ENCODE results near the gene SLC16A6. TPM values are rescaled to one million over a fixed set of nuclear protein-coding genes. Genes with fewer than 3 reads are reported as not detected.

The SLC16A6 gene
- polyA plus RNA-seq, 1 donor (not counting 4 experiments of a cell fraction or from before 2014, with no cell fraction given), result 0.14 TPM

GRCh38 chr17:68302666-68303065, 11.7 kb upstream of the SLC16A6 start:
- Histone ChIP-seq H3K79me2 (ENCODE audit: control insufficient read depth, insufficient read depth, low read length) (no peaks in the 10 kb centered on the region), H3K27ac (ENCODE audit: control insufficient read depth, insufficient read depth, low read length) (no peak overlapping the region), H3K9me1 (ENCODE audit: control insufficient read depth, extremely low read depth, insufficient read depth, low read length) (no peaks in the 10 kb centered on the region), H3K4me2 (ENCODE audit: control insufficient read depth, extremely low read depth, insufficient read depth, low read depth, low read length) (no peak overlapping the region), H2AFZ (ENCODE audit: control insufficient read depth, low read length) (no peak overlapping the region), H3K9me3 (ENCODE audit: control insufficient read depth, low read depth, low read length) (no peaks in the 10 kb centered on the region), H3K36me3 (ENCODE audit: control insufficient read depth in 2 of 2, extremely low read depth in 1 of 2, insufficient read depth in 2 of 2, low read length in 2 of 2) (no peaks in the 10 kb centered on the region), H4K20me1 (ENCODE audit: control insufficient read depth, extremely low read depth, insufficient read depth, low read length) (no peaks in the 10 kb centered on the region), H3K27me3 (ENCODE audit: control insufficient read depth, extremely low read depth, insufficient read depth, low read length) (no peaks in the 10 kb centered on the region), H3K9ac (ENCODE audit: control insufficient read depth, extremely low read depth, insufficient read depth, low read length) (no peak overlapping the region), H3K4me1 (ENCODE audit: control insufficient read depth, extremely low read depth, insufficient read depth, low read length) (no peaks in the 10 kb centered on the region), H3K4me3 (ENCODE audit: control insufficient read depth in 2 of 3, extremely low read depth in 1 of 3, insufficient read depth in 2 of 3, low read depth in 1 of 3, low read length in 3 of 3) (no peak overlapping the region)
- DNase-seq (ENCODE audit: low read depth, low spot score) (no peak), FAIRE-seq (no peak)
- TF ChIP-seq EZH2 (IDR thresholded peaks at IDR 0.05; ENCODE audit: low read length) (no peak), CTCF (optimal IDR thresholded peaks at IDR 0.05 in 1 of 3, IDR thresholded peaks at IDR 0.05 in 1 of 3, conservative IDR thresholded peaks at IDR 0.05 in 1 of 3; ENCODE audit: extremely low read depth in 1 of 3, insufficient read depth in 2 of 3, low read length in 3 of 3) (no peak)
- dilution Hi-C loops (cut with MboI; ENCODE audit: extremely low pct_ligation_motif_present, low sequenced_read_pairs), result no loop called here

GRCh38 chr17:68302066-68302564, 11.2 kb upstream of the SLC16A6 start:
- no peaks in the 10 kb centered on the region for H3K79me2 ChIP-seq (ENCODE audit: control insufficient read depth, insufficient read depth, low read length)
- no peak overlapping the region for H2AFZ ChIP-seq (ENCODE audit: control insufficient read depth, low read length)
- no peak overlapping the region for H3K4me2 ChIP-seq (ENCODE audit: control insufficient read depth, extremely low read depth, insufficient read depth, low read depth, low read length)
- dilution Hi-C loops (cut with MboI; ENCODE audit: extremely low pct_ligation_motif_present, low sequenced_read_pairs), result no loop called here
- H3K27me3 ChIP-seq (ENCODE audit: control insufficient read depth, extremely low read depth, insufficient read depth, low read length), result peaks cover 3% of the 10 kb centered on the region
- no peak overlapping the region for H3K27ac ChIP-seq (ENCODE audit: control insufficient read depth, insufficient read depth, low read length)
- H3K9ac ChIP-seq (ENCODE audit: control insufficient read depth, extremely low read depth, insufficient read depth, low read length), result no peak overlapping the region
- H3K9me1 ChIP-seq (ENCODE audit: control insufficient read depth, extremely low read depth, insufficient read depth, low read length), result no peaks in the 10 kb centered on the region
- H4K20me1 ChIP-seq (ENCODE audit: control insufficient read depth, extremely low read depth, insufficient read depth, low read length), result no peaks in the 10 kb centered on the region
- no peaks in the 10 kb centered on the region for H3K36me3 ChIP-seq (ENCODE audit: control insufficient read depth in 2 of 2, extremely low read depth in 1 of 2, insufficient read depth in 2 of 2, low read length in 2 of 2)
- no peak for FAIRE-seq
- TF ChIP-seq EZH2 (IDR thresholded peaks at IDR 0.05; ENCODE audit: low read length) (no peak), CTCF (optimal IDR thresholded peaks at IDR 0.05 in 1 of 3, IDR thresholded peaks at IDR 0.05 in 1 of 3, conservative IDR thresholded peaks at IDR 0.05 in 1 of 3; ENCODE audit: extremely low read depth in 1 of 3, insufficient read depth in 2 of 3, low read length in 3 of 3) (no peak)
- no peaks in the 10 kb centered on the region for H3K9me3 ChIP-seq (ENCODE audit: control insufficient read depth, low read depth, low read length)
- no peak for DNase-seq (ENCODE audit: low read depth, low spot score)
- no peak overlapping the region for H3K4me3 ChIP-seq (ENCODE audit: control insufficient read depth in 2 of 3, extremely low read depth in 1 of 3, insufficient read depth in 2 of 3, low read depth in 1 of 3, low read length in 3 of 3)
- no peaks in the 10 kb centered on the region for H3K4me1 ChIP-seq (ENCODE audit: control insufficient read depth, extremely low read depth, insufficient read depth, low read length)

All from keratinocyte (primary cell).